Liver (tissue), 9 donors: ENCODE data around the gene CADPS. TPM values are rescaled to one million over a fixed set of nuclear protein-coding genes. Genes with fewer than 3 reads are reported as not detected.

Experiments used
- DNase-seq: peaks from one replicate; pipeline ENCODE4 v3.0.0-alpha.2; 2017; ENCODE audit warnings: low spot score
- H3K27ac ChIP-seq, 2 donors: one replicate each; pipeline ENCODE4 v1.7.0; 2013; ENCODE audit warnings: inconsistent platforms in 2 of 2, low read length in 2 of 2, control low read depth in 1 of 2, low read depth in 1 of 2, mild to moderate bottlenecking in 1 of 2
- H3K27me3 ChIP-seq, 4 donors: one replicate each; pipeline versions ENCODE4 v1.6.1 to v1.7.0; 2013; ENCODE audit warnings: low read length in 3 of 4, inconsistent platforms in 1 of 4, mild to moderate bottlenecking in 1 of 4, moderate library complexity in 1 of 4; ENCODE audit not compliant: control insufficient read depth in 4 of 4, insufficient read depth in 4 of 4
- H3K36me3 ChIP-seq, 4 donors: one replicate each; pipeline versions ENCODE4 v1.6.1 to v1.7.0; 2013; ENCODE audit warnings: low read length in 3 of 4, mild to moderate bottlenecking in 3 of 4, low read depth in 1 of 4, moderate library complexity in 1 of 4; ENCODE audit not compliant: control insufficient read depth in 4 of 4, insufficient read depth in 3 of 4
- H3K4me1 ChIP-seq, 4 donors: one replicate each; pipeline versions ENCODE4 v1.6.1 to v1.7.0; 2013; ENCODE audit warnings: low read length in 3 of 4, mild to moderate bottlenecking in 3 of 4, moderate library complexity in 1 of 4; ENCODE audit not compliant: control insufficient read depth in 4 of 4, insufficient read depth in 4 of 4
- H3K4me3 ChIP-seq, 3 donors: one replicate each; pipeline versions ENCODE4 v1.6.1 to v1.7.0; 2013; ENCODE audit warnings: low read length in 3 of 3, control low read depth in 1 of 3, low read depth in 1 of 3, mild to moderate bottlenecking in 1 of 3
- H3K9ac ChIP-seq, 2 donors: one replicate each; pipeline ENCODE4 v1.7.0; 2013; ENCODE audit warnings: low read length in 2 of 2, mild to moderate bottlenecking in 2 of 2, moderate library complexity in 2 of 2, control low read depth in 1 of 2, low read depth in 1 of 2
- H3K9me3 ChIP-seq, 4 donors: one replicate each; pipeline versions ENCODE4 v1.6.1 to v1.7.0; 2013; ENCODE audit warnings: low read length in 3 of 4; ENCODE audit not compliant: control insufficient read depth in 4 of 4
- EGR1 ChIP-seq, 2 donors: IDR thresholded peaks; 2 replicates each; pipeline ENCODE4 v1.6.1; 2016 to 2018; ENCODE audit warnings: antibody characterized with exemption in 2 of 2, low read depth in 2 of 2
- FOXA1 ChIP-seq: IDR thresholded peaks from 2 replicates; pipeline ENCODE4 v1.6.1; 2016; ENCODE audit warnings: antibody characterized with exemption
- FOXA2 ChIP-seq: IDR thresholded peaks from 2 replicates; pipeline ENCODE4 v1.6.1; 2016; ENCODE audit warnings: antibody characterized with exemption
- GABPA ChIP-seq, 2 donors: IDR thresholded peaks in 1 of 2; conservative IDR thresholded peaks in 1 of 2; 2 replicates each; pipeline ENCODE4 v1.6.1; 2016; ENCODE audit warnings: antibody characterized with exemption in 2 of 2, mild to moderate bottlenecking in 1 of 2, moderate library complexity in 1 of 2
- HNF4A ChIP-seq, 2 donors: conservative IDR thresholded peaks; 2 replicates each; pipeline ENCODE4 v1.6.1; 2016; ENCODE audit warnings: antibody characterized with exemption in 2 of 2, mild to moderate bottlenecking in 2 of 2
- HNF4G ChIP-seq: IDR thresholded peaks from 2 replicates; pipeline ENCODE4 v1.6.1; 2016; ENCODE audit warnings: antibody characterized with exemption
- JUND ChIP-seq, 2 donors: IDR thresholded peaks; 2 replicates each; pipeline ENCODE4 v1.6.1; 2016; ENCODE audit warnings: antibody characterized with exemption in 2 of 2
- NR2F2 ChIP-seq: IDR thresholded peaks from 2 replicates; pipeline ENCODE4 v1.6.1; 2016; ENCODE audit warnings: antibody characterized with exemption
- RAD21 ChIP-seq, 2 donors: IDR thresholded peaks; 2 replicates each; pipeline ENCODE4 v1.6.1; 2016; ENCODE audit warnings: antibody characterized with exemption in 2 of 2, mild to moderate bottlenecking in 2 of 2
- REST ChIP-seq: IDR thresholded peaks from 2 replicates; pipeline ENCODE4 v1.6.1; 2016; ENCODE audit warnings: antibody characterized with exemption, mild to moderate bottlenecking
- RXRA ChIP-seq, 2 donors: IDR thresholded peaks; 2 replicates each; pipeline ENCODE4 v1.6.1; 2017 to 2018; ENCODE audit warnings: antibody characterized with exemption in 2 of 2, mild to moderate bottlenecking in 1 of 2
- SP1 ChIP-seq: IDR thresholded peaks from 2 replicates; pipeline ENCODE4 v1.6.1; 2018; ENCODE audit warnings: antibody characterized with exemption, mild to moderate bottlenecking
- TAF1 ChIP-seq: conservative IDR thresholded peaks from 2 replicates; pipeline ENCODE4 v1.6.1; 2016; ENCODE audit warnings: antibody characterized with exemption, mild to moderate bottlenecking
- YY1 ChIP-seq: IDR thresholded peaks from 2 replicates; pipeline ENCODE4 v1.6.1; 2016; ENCODE audit warnings: antibody characterized with exemption, mild to moderate bottlenecking
- WGBS: extraction: QIAGEN DNeasy Blood & Tissue Kit; methylation state at CpG from one replicate; pipeline ENCODE4 v1.1.7; 2013; 5-methylcytosine and 5-hydroxymethylcytosine counted together
- polyA plus RNA-seq, 2 donors: library from polyadenylated mRNA; stranded (reverse) in 1 of 2; unstranded in 1 of 2; fragments of 200-250 nt in 1 of 2; fragments of >200 nt in 1 of 2; fragmentation: Nextera tagmentation in 1 of 2; extraction: Ambion mirVana in 1 of 2; gene quantifications; one replicate each; pipeline versions ENCODE4 v1.2.1 to v1.2.3, GENCODE V29; 2013 to 2015
- total RNA-seq, 2 donors: library from RNA; depleted of rRNA; stranded (reverse); fragments of >200 nt; gene quantifications; one replicate each; pipeline ENCODE4 v1.2.3, GENCODE V29; 2014
- TF ChIP-seq, protein P1 (sequence below): fragments of 150-350 bp; IDR thresholded peaks from 2 replicates; pipeline ENCODE4 v1.5.1; 2017; ENCODE audit warnings: improper control_type of control experiment, low read depth, low read length; ENCODE audit not compliant: missing input control
- TF ChIP-seq, protein P2 (sequence below): IDR thresholded peaks from 2 replicates; pipeline ENCODE4 v1.6.1; 2016; ENCODE audit warnings: antibody characterized with exemption
- TF ChIP-seq, protein P3 (sequence below): IDR thresholded peaks from 2 replicates; pipeline ENCODE4 v1.6.1; 2016; ENCODE audit warnings: antibody characterized with exemption
- TF ChIP-seq, protein P4 (sequence below): IDR thresholded peaks from 2 replicates; pipeline ENCODE4 v1.6.1; 2016; ENCODE audit warnings: antibody characterized with exemption
- donor health status: healthy.
- donor health status: healthy.
- donor health status: healthy.
- donor health status: healthy.
- donor health status: healthy.

CADPS gene
- total and polyA plus RNA-seq, 4 donors: 0.05 to 0.37 (median 0.17) TPM; not detected in 1

DNA sequence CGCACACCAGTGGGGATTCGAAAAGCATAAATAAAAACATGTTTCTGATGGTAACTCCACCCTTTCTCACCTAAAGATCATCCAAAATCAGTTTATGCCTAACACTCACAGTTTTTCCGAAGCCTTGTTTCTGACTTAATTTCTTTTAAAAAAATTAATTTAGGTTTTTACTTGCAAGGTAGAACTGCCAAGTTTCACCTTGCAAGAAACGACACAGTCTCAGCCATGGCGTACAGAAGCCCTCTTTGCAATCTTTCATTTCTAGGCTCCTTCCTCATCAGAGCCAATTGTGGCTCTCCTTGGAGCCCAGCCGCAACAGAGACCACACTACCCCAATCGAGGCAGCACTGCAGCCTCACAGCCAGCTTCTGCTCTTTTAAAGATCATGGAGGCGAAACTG is 470.9 kb downstream of the CADPS start:
- H3K27ac ChIP-seq: no peak overlapping the region
- WGBS: 81% methylated on average over 8 of the region's 8 CpGs
- no peaks in the 10 kb centered on the region for H3K36me3 ChIP-seq
- TF ChIP-seq, protein P1, sequence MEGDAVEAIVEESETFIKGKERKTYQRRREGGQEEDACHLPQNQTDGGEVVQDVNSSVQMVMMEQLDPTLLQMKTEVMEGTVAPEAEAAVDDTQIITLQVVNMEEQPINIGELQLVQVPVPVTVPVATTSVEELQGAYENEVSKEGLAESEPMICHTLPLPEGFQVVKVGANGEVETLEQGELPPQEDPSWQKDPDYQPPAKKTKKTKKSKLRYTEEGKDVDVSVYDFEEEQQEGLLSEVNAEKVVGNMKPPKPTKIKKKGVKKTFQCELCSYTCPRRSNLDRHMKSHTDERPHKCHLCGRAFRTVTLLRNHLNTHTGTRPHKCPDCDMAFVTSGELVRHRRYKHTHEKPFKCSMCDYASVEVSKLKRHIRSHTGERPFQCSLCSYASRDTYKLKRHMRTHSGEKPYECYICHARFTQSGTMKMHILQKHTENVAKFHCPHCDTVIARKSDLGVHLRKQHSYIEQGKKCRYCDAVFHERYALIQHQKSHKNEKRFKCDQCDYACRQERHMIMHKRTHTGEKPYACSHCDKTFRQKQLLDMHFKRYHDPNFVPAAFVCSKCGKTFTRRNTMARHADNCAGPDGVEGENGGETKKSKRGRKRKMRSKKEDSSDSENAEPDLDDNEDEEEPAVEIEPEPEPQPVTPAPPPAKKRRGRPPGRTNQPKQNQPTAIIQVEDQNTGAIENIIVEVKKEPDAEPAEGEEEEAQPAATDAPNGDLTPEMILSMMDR: no peak
- TF ChIP-seq SP1: no peak
- no peak for TF ChIP-seq FOXA2
- no peak for TF ChIP-seq FOXA1
- no peak for TF ChIP-seq EGR1 (IDR thresholded peaks at IDR 0.05; ENCODE audit: low read depth in 2 of 2)
- TF ChIP-seq NR2F2: no peak
- no peak for TF ChIP-seq GABPA (IDR thresholded peaks at IDR 0.05 in 1 of 2, conservative IDR thresholded peaks at IDR 0.05 in 1 of 2)
- no peak for TF ChIP-seq TAF1
- TF ChIP-seq, protein P2, sequence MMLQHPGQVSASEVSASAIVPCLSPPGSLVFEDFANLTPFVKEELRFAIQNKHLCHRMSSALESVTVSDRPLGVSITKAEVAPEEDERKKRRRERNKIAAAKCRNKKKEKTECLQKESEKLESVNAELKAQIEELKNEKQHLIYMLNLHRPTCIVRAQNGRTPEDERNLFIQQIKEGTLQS: no peak
- TF ChIP-seq JUND (IDR thresholded peaks at IDR 0.05): no peak
- TF ChIP-seq HNF4A (conservative IDR thresholded peaks at IDR 0.05): no peak
- no peak for TF ChIP-seq HNF4G
- TF ChIP-seq, protein P3, sequence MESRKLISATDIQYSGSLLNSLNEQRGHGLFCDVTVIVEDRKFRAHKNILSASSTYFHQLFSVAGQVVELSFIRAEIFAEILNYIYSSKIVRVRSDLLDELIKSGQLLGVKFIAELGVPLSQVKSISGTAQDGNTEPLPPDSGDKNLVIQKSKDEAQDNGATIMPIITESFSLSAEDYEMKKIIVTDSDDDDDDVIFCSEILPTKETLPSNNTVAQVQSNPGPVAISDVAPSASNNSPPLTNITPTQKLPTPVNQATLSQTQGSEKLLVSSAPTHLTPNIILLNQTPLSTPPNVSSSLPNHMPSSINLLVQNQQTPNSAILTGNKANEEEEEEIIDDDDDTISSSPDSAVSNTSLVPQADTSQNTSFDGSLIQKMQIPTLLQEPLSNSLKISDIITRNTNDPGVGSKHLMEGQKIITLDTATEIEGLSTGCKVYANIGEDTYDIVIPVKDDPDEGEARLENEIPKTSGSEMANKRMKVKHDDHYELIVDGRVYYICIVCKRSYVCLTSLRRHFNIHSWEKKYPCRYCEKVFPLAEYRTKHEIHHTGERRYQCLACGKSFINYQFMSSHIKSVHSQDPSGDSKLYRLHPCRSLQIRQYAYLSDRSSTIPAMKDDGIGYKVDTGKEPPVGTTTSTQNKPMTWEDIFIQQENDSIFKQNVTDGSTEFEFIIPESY: no peak
- TF ChIP-seq RXRA (IDR thresholded peaks at IDR 0.05): no peak
- no peak for TF ChIP-seq RAD21 (IDR thresholded peaks at IDR 0.05)
- no peaks in the 10 kb centered on the region for H3K27me3 ChIP-seq
- H3K4me1 ChIP-seq: no peaks in the 10 kb centered on the region
- no peak overlapping the region for H3K9ac ChIP-seq
- no peak overlapping the region for H3K4me3 ChIP-seq
- no peaks in the 10 kb centered on the region for H3K9me3 ChIP-seq
- no peak for DNase-seq

GRCh38 chr3:62403765-62404164 is 471.5 kb downstream of the CADPS start:
- Histone ChIP-seq H3K9me3 (no peaks in the 10 kb centered on the region), H3K4me3 (no peak overlapping the region), H3K9ac (no peak overlapping the region), H3K36me3 (no peaks in the 10 kb centered on the region), H3K27ac (no peak overlapping the region), H3K27me3 (peaks cover 0 to 3% (median 0%) of the 10 kb centered on the region in 4 donors), H3K4me1 (no peaks in the 10 kb centered on the region)
- 86% methylated on average over 3 of the region's 3 CpGs for WGBS
- DNase-seq: no peak
- TF ChIP-seq REST (no peak), EGR1 (IDR thresholded peaks at IDR 0.05; ENCODE audit: low read depth in 2 of 2) (no peak), RAD21 (IDR thresholded peaks at IDR 0.05) (no peak), TAF1 (no peak), SP1 (no peak), FOXA2 (no peak), HNF4A (conservative IDR thresholded peaks at IDR 0.05) (no peak), YY1 (no peak), GABPA (IDR thresholded peaks at IDR 0.05 in 1 of 2, conservative IDR thresholded peaks at IDR 0.05 in 1 of 2) (no peak), NR2F2 (no peak), RXRA (IDR thresholded peaks at IDR 0.05) (no peak)
- TF ChIP-seq, protein P2: no peak
- TF ChIP-seq, protein P1: no peak
- TF ChIP-seq, protein P4, sequence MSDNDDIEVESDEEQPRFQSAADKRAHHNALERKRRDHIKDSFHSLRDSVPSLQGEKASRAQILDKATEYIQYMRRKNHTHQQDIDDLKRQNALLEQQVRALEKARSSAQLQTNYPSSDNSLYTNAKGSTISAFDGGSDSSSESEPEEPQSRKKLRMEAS: no peak
